GM12878 (cell line): ENCODE data around the gene KCNK5. TPM values are rescaled to one million over a fixed set of nuclear protein-coding genes. Genes with fewer than 3 reads are reported as not detected.

Experiments
- ATAC-seq: fragments of 200-7000 bp; cut with Tn5 transposase; 3 replicates; pipeline ENCODE4 v1.9.1; 2020; ENCODE audit warnings: mild to moderate bottlenecking, moderate library complexity
- BruUV-seq: library from RNA; stranded (reverse); fragments of 400-500 nt; replicated peaks from 2 replicates; lab custom pipeline; 2021; lab: Mats Ljungman, UMichigan
- CTCF ChIA-PET: fragments of 300-600 bp; sonication (Branson Sonifier 250); formaldehyde crosslinking; extraction: SDS; loops from one replicate; lab custom pipeline; 2021; ENCODE audit warnings: inconsistent platforms; lab: Yijun Ruan, JAX
- POLR2A ChIA-PET: fragments of 350-600 bp; formaldehyde crosslinking; extraction: SDS; loops from one replicate; lab custom pipeline; 2021; ENCODE audit warnings: inconsistent platforms; lab: Charles Lee
- RAD21 ChIA-PET: fragments of 300-600 bp; sonication (Branson Sonifier 250); formaldehyde crosslinking; loops from one replicate; lab custom pipeline; 2023; ENCODE audit warnings: antibody characterized with exemption; ENCODE audit not compliant: unreplicated experiment; lab: Charles Lee
- SMC1A ChIA-PET: fragments of 300-600 bp; sonication (Branson Sonifier 250); formaldehyde crosslinking; loops from one replicate; lab custom pipeline; 2023; ENCODE audit not compliant: unreplicated experiment, uncharacterized antibody; lab: Charles Lee
- DNase-seq: peaks from one replicate; pipeline ENCODE4 v3.0.0-alpha.2; 2011; ENCODE audit warnings: low read depth, low spot score
- FAIRE-seq: peaks from 3 replicates; lab custom pipeline; 2011; peaks lifted over from hg19 to GRCh38; lab: Jason Lieb, UNC
- H2AFZ ChIP-seq: 2 replicates; pipeline ENCODE4 v1.6.0; 2011; ENCODE audit warnings: low read depth, low read length, control low read depth; ENCODE audit not compliant: control insufficient read depth
- H3K27ac ChIP-seq: 2 replicates; pipeline ENCODE4 v1.5.1; 2011; ENCODE audit warnings: control low read depth; ENCODE audit not compliant: control insufficient read depth, insufficient read depth
- H3K27me3 ChIP-seq, 2 experiments: replicated peaks in 1 of 2; 2 replicates each; pipeline versions ENCODE4 v1.6.0 to v1.6.1; 2011; ENCODE audit warnings: low read length in 1 of 2; ENCODE audit not compliant: control insufficient read depth in 2 of 2, insufficient read depth in 2 of 2
- H3K36me3 ChIP-seq, 2 experiments: 2 replicates each; pipeline ENCODE4 v1.5.1; 2011; ENCODE audit warnings: low read length in 1 of 2; ENCODE audit not compliant: control insufficient read depth in 2 of 2, insufficient read depth in 2 of 2
- H3K4me1 ChIP-seq: 2 replicates; pipeline ENCODE4 v1.6.1; 2011; ENCODE audit warnings: mild to moderate bottlenecking, low read length, moderate library complexity, mixed read lengths; ENCODE audit not compliant: control insufficient read depth, insufficient read depth
- H3K4me2 ChIP-seq: 2 replicates; pipeline ENCODE4 v1.6.0; 2011; ENCODE audit warnings: control low read depth; ENCODE audit not compliant: control insufficient read depth, insufficient read depth
- H3K4me3 ChIP-seq: fragments of 200-600 bp; sonication (generic); 2 replicates; pipeline ENCODE4 v1.5.1; 2016
- H3K79me2 ChIP-seq: 2 replicates; pipeline ENCODE4 v1.6.0; 2011; ENCODE audit warnings: low read length; ENCODE audit not compliant: control insufficient read depth, insufficient read depth
- H3K9ac ChIP-seq: 2 replicates; pipeline ENCODE4 v1.8.0; 2011; ENCODE audit warnings: low read length, control low read depth, mixed read lengths; ENCODE audit not compliant: control insufficient read depth, insufficient read depth
- H3K9me3 ChIP-seq: replicated peaks from 3 replicates; pipeline ENCODE4 v1.5.1; 2011; ENCODE audit warnings: mild to moderate bottlenecking, low read length; ENCODE audit not compliant: control insufficient read depth, insufficient read depth
- H4K20me1 ChIP-seq: 2 replicates; pipeline ENCODE4 v1.6.0; 2011; ENCODE audit not compliant: control insufficient read depth, insufficient read depth
- BHLHE40 ChIP-seq, 2 experiments: fragments of 450-650 bp in 1 of 2; IDR thresholded peaks; 2 replicates each; pipeline ENCODE4 v1.6.1; 2011 to 2017; ENCODE audit warnings: low read depth in 2 of 2, borderline replicate concordance in 1 of 2, improper control_type of control experiment in 1 of 2, low read length in 1 of 2, mild to moderate bottlenecking in 1 of 2
- CUX1 ChIP-seq: IDR thresholded peaks from 2 replicates; pipeline ENCODE4 v1.6.1; 2012; ENCODE audit warnings: improper control_type of control experiment, low read depth, low read length; ENCODE audit not compliant: insufficient replicate concordance
- IRF5 ChIP-seq: fragments of 450-650 bp; IDR thresholded peaks from 2 replicates; pipeline ENCODE4 v1.6.1; 2017; ENCODE audit warnings: borderline replicate concordance
- PRDM15 ChIP-seq: fragments of 450-650 bp; formaldehyde crosslinking; IDR thresholded peaks from 2 replicates; pipeline ENCODE4 v1.4.0; 2020; ENCODE audit warnings: mild to moderate bottlenecking, moderate library complexity
- SIX5 ChIP-seq: IDR thresholded peaks from 2 replicates; pipeline ENCODE4 v1.6.1; 2011; ENCODE audit warnings: mild to moderate bottlenecking, low read depth, low read length, moderate library complexity; ENCODE audit not compliant: severe bottlenecking
- SRF ChIP-seq, 2 experiments: IDR thresholded peaks; 2 replicates each; pipeline ENCODE4 v1.6.1; 2011; ENCODE audit warnings: low read depth in 2 of 2, low read length in 2 of 2, mild to moderate bottlenecking in 1 of 2, moderate library complexity in 1 of 2
- STAT1 ChIP-seq: fragments of 450-650 bp; conservative IDR thresholded peaks from 2 replicates; pipeline ENCODE4 v1.6.1; 2014; ENCODE audit warnings: antibody characterized with exemption, mild to moderate bottlenecking
- STAT3 ChIP-seq: IDR thresholded peaks from 2 replicates; pipeline ENCODE4 v1.6.1; 2011; ENCODE audit warnings: low read depth, low read length, improper control_type of control experiment
- TARDBP ChIP-seq: IDR thresholded peaks from 2 replicates; pipeline ENCODE4 v1.6.1; 2016; ENCODE audit warnings: borderline replicate concordance
- USF1 ChIP-seq: IDR thresholded peaks from 2 replicates; pipeline ENCODE4 v1.6.1; 2011; ENCODE audit warnings: borderline replicate concordance, low read depth, mild to moderate bottlenecking, moderate library complexity, mixed read lengths, low read length; ENCODE audit not compliant: insufficient read depth; ENCODE audit errors: extremely low read length
- WGBS: methylation state at CpG from one replicate; pipeline ENCODE4 v1.1.6; 2016; ENCODE audit warnings: low lambda C conversion rate; ENCODE audit not compliant: insufficient replicate concordance, insufficient coverage; ENCODE audit errors: missing lambda C conversion rate; 5-methylcytosine and 5-hydroxymethylcytosine counted together
- in situ Hi-C: fragments of 300-500 bp; cut with MboI; formaldehyde crosslinking; loops from 9 replicates; pipeline ENCODE4 v1.14.3; 2018; ENCODE audit warnings: mixed read lengths
- intact Hi-C: fragments of 100-400 bp; cut with micrococcal nuclease; formaldehyde crosslinking; loops from one replicate; pipeline ENCODE4 v1.14.2; 2022; ENCODE audit not compliant: unreplicated experiment
- polyA plus RNA-seq, 11 experiments: library from polyadenylated mRNA; depleted of rRNA in 4 of 11; unstranded in 6 of 11; stranded (reverse) in 5 of 11; fragments of >200 nt; fragmentation: Nextera tagmentation in 4 of 11; fragmentation: Illumina TruSeq in 1 of 11; extraction: Ambion mirVana in 4 of 11; extraction: Trizol in 1 of 11; gene quantifications; 1 replicate in 1 of 11; 2 replicates in 10 of 11; pipeline versions ENCODE4 v1.2.1 to v1.2.3, GENCODE V29; 2011 to 2016; ENCODE audit warnings: inconsistent platforms in 2 of 11, missing spikeins in 2 of 11, low read depth in 1 of 11
- total RNA-seq, 4 experiments: library from RNA; depleted of rRNA in 3 of 4; stranded (reverse); fragments of >200 nt in 3 of 4; fragmentation: Illumina TruSeq in 1 of 4; extraction: Trizol in 1 of 4; gene quantifications; 2 replicates each; pipeline versions ENCODE4 v1.2.1 to v1.2.3, GENCODE V29; 2013 to 2021

KCNK5 gene
- total and polyA plus RNA-seq, 10 of the 15 experiments (the other 5 are each of a cell fraction or from before 2014, with no cell fraction given), result 0.11 to 4.2 (median 2.1) TPM

- Histone ChIP-seq H3K4me1 (no peaks in the 10 kb centered on the region), H4K20me1 (no peaks in the 10 kb centered on the region), H3K4me2 (no peak overlapping the region), H3K27ac (no peak overlapping the region), H3K79me2 (no peaks in the 10 kb centered on the region), H3K9ac (no peak overlapping the region), H3K9me3 (no peaks in the 10 kb centered on the region), H2AFZ (no peak overlapping the region), H3K4me3 (no peak overlapping the region), H3K36me3 (no peaks in the 10 kb centered on the region), H3K27me3 (no peaks in the 10 kb centered on the region)
- WGBS, result 40% methylated on average over 7 of the region's 7 CpGs
- DNase-seq, result no peak
- no peak for ATAC-seq
- POLR2A ChIA-PET, result no interaction called here
- SMC1A ChIA-PET, result no interaction called here
- no TSS peak for BruUV-seq
- TF ChIP-seq PRDM15 (CRISPR knock-in tag) (no peak), USF1 (no peak), BHLHE40 (IDR thresholded peaks at IDR 0.05; ENCODE audit: borderline replicate concordance in 1 of 2, low read depth in 2 of 2, low read length in 1 of 2) (no peak), CUX1 (no peak), IRF5 (no peak), STAT3 (no peak), SIX5 (no peak), SRF (IDR thresholded peaks at IDR 0.05; ENCODE audit: low read depth in 2 of 2, low read length in 2 of 2) (no peak), STAT1 (no peak), TARDBP (no peak)
- RAD21 ChIA-PET, result interaction anchor here (0.7 kb wide), 1 partner anchor 17 kb away, joined by 3 read pairs; no protein-coding TSS in a partner anchor
- CTCF ChIA-PET, result interaction anchor here (1.2 kb wide), 1 partner anchor 62 kb away, joined by 4 read pairs; no protein-coding TSS in a partner anchor
- in situ Hi-C loops, result no loop called here
- intact Hi-C loops, result no loop called here
- FAIRE-seq, result no peak
Measured at GRCh38 chr6:39239527-39240154, 10.4 kb upstream of the KCNK5 start.
